NT2/D1 (cell line): ENCODE measurements around the gene KRTAP4-8.
"Not testable (repeated sequence)": the region's sequence is repeated elsewhere in the genome, so short reads cannot be mapped to it uniquely, and the experiment has no call there.

Source experiments
- SUZ12 ChIP-seq: IDR thresholded peaks from 2 replicates; pipeline ENCODE4 v1.6.1; 2011; ENCODE audit not compliant: insufficient read length, insufficient read depth; ENCODE audit errors: extremely low read depth
- YY1 ChIP-seq: IDR thresholded peaks from 2 replicates; pipeline ENCODE4 v1.6.1; 2011; ENCODE audit not compliant: insufficient read length, insufficient read depth
- ZNF274 ChIP-seq: IDR thresholded peaks from 2 replicates; pipeline ENCODE4 v1.6.1; 2011; ENCODE audit warnings: mild to moderate bottlenecking, low read depth, low read length

DNA sequence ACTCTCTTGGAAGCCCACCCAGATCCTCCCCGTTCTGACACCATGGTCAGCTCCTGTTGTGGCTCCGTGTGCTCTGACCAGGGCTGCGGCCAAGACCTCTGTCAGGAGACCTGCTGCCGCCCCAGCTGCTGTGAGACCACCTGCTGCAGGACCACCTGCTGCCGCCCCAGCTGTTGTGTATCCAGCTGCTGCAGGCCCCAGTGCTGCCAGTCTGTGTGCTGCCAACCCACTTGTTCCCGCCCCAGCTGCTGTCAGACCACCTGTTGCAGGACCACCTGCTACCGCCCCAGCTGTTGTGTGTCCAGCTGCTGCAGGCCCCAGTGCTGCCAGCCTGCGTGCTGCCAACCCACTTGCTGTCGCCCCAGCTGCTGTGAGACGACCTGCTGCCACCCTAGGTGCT lies 7.4 kb upstream of the KRTAP4-8 start, which contains the start of gene KRTAP4-9:
- not testable (repeated sequence) for TF ChIP-seq ZNF274, YY1, SUZ12
